ENCODE results near the gene C20orf144. TPM values are rescaled to one million over a fixed set of nuclear protein-coding genes. Genes with fewer than 3 reads are reported as not detected.
A peak's percentile ranks its signal among the peaks of the same experiment; 100 is the strongest.

C20orf144 gene
- polyA plus RNA-seq, 2 of the 4 experiments (the other 2 are of a cell fraction) = 0.10 to 0.12 TPM

- Histone ChIP-seq H3K4me3 (no peak overlapping the region), H3K4me1 (peaks cover 15% of the 10 kb centered on the region), H3K4me2 (no peak overlapping the region), H3K9me3 (no peaks in the 10 kb centered on the region), H3K27ac (no peak overlapping the region)
- no peak for DNase-seq (ENCODE audit: low read depth in 1 of 2, low spot score in 1 of 2)
- TF ChIP-seq ZSCAN20 (CRISPR knock-in tag; IDR thresholded peaks at IDR 0.05) (no peak), MYC (IDR thresholded peaks at IDR 0.05; ENCODE audit: borderline replicate concordance, low read length) (no peak)
- CTCF ChIA-PET = interaction anchor here (0.6 to 0.9 kb wide), 4 partner anchors 22 to 453 kb away, joined by 3 to 4 read pairs (median 3); no protein-coding TSS in a partner anchor
- no peak for ATAC-seq
- 86% methylated on average over 7 of the region's 7 CpGs for WGBS (ENCODE audit: missing lambda C conversion rate)
- POLR2A ChIA-PET = no interaction called here
- FAIRE-seq = no peak
Measured at GRCh38 chr20:33660685-33661058, 1.5 kb upstream of the C20orf144 start.

DNA sequence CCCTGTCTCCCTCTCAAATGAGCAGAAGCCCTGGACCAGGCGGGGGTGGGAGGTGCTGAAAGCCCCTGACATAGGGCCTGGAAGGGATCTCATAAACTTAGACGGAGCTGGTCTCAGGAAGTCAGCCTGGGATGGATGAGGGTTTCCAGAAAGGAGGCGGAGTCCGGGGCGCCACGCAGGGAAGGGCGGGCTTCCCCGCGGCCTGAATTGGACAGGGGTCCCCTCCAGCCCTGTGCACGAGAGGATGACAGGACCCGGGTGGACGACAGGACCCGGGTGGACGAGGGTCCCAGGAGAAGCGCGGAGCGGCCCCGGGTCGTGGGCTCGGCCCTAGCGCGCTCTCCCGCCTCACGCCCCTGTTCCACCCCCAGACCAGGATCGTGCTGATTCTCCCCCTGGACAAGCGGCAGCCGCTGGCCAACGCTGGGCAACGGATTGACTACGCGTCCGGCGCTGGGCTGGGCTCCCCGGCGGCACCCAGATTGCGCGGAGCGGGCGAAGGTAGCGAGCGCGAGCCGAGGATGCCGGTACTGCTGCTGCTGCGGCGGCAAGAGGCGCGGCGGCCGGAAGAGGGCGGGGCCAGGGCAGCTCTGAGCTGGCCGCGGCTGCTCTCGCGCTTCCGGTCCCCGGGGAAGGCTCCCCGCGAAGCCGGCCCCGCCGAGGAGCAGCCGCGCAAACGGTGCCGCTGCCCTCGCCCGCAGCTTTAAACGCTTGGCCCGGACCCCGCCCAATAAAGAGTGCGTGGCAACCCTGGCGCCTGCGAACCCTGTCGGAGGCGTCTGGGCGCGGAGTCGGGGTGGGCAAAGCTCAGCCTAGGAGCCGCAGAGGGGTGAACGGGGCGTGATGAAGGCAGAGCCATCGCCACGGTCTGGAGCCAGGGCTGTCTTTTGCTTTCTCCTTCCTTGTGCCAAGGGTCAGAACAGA lies 1.3 kb downstream of the C20orf144 start:
- peak overlapping the region; percentile 83 to 95 for H3K27ac ChIP-seq
- ChIA-PET POLR2A (interaction anchor here (0.7 to 2.2 kb wide), 8 partner anchors 10 to 330 kb away, joined by 3 to 14 read pairs (median 4); partner anchors contain the start of genes CBFA2T2, E2F1, RALY and ZNF341), CTCF (interaction anchor here (0.5 to 3.3 kb wide), 10 partner anchors 8 to 217 kb away, joined by 3 to 28 read pairs (median 3); no protein-coding TSS in a partner anchor)
- peak overlapping the region; percentile 99 for H3K4me2 ChIP-seq
- peak overlapping the region; percentile 68 for H3K4me3 ChIP-seq
- DNase-seq (ENCODE audit: low read depth in 1 of 2, low spot score in 1 of 2) (peak; percentile 68 to 73), FAIRE-seq (no peak), ATAC-seq (peak; percentile 86 to 93)
- H3K9me3 ChIP-seq = no peaks in the 10 kb centered on the region
- H3K4me1 ChIP-seq = peaks cover 15% of the 10 kb centered on the region
- WGBS (ENCODE audit: missing lambda C conversion rate) = 3% methylated on average over 53 of the region's 84 CpGs
- TF ChIP-seq POLR2AphosphoS2 (conservative IDR thresholded peaks at IDR 0.05; ENCODE audit: low read length) (no peak), E2F6 (IDR thresholded peaks at IDR 0.05; ENCODE audit: borderline replicate concordance, low read depth) (peak; percentile 72), JUN (IDR thresholded peaks at IDR 0.05) (peak in 1 of 2 experiments; percentile 95; a peak in 4 of 5 replicates), MYC (IDR thresholded peaks at IDR 0.05; ENCODE audit: borderline replicate concordance, low read length) (no peak), PHF8 (IDR thresholded peaks at IDR 0.05; ENCODE audit: borderline replicate concordance, low read depth) (peak; percentile 51; the same call in 1 of the 2 replicates), REST (IDR thresholded peaks at IDR 0.05) (no peak), POLR2A (IDR thresholded peaks at IDR 0.05; ENCODE audit: low read length) (peak; percentile 78), BCL3 (IDR thresholded peaks at IDR 0.05) (peak; percentile 87; the same call in 1 of the 3 replicates)
- TF ChIP-seq, protein P1, sequence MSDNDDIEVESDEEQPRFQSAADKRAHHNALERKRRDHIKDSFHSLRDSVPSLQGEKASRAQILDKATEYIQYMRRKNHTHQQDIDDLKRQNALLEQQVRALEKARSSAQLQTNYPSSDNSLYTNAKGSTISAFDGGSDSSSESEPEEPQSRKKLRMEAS (IDR thresholded peaks at IDR 0.05) = peak; percentile 64
- TF ChIP-seq, protein P2, sequence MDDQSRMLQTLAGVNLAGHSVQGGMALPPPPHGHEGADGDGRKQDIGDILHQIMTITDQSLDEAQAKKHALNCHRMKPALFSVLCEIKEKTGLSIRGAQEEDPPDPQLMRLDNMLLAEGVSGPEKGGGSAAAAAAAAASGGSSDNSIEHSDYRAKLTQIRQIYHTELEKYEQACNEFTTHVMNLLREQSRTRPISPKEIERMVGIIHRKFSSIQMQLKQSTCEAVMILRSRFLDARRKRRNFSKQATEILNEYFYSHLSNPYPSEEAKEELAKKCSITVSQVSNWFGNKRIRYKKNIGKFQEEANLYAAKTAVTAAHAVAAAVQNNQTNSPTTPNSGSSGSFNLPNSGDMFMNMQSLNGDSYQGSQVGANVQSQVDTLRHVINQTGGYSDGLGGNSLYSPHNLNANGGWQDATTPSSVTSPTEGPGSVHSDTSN (IDR thresholded peaks at IDR 0.05) = peak; percentile 61; the same call in 1 of the 2 replicates

Measured in A549 (cell line).